NT2/D1 (cell line): ENCODE results near the gene DPEP2NB.

ENCODE experiments used
- DNase-seq: peaks from one replicate; pipeline ENCODE4 v3.0.0-alpha.2; 2011; ENCODE audit warnings: low read depth, low spot score
- H3K27me3 ChIP-seq: 2 replicates; pipeline ENCODE4 v1.6.0; 2011; ENCODE audit warnings: mild to moderate bottlenecking; ENCODE audit not compliant: insufficient read length, insufficient read depth
- H3K36me3 ChIP-seq: 2 replicates; pipeline ENCODE4 v1.6.1; 2011; ENCODE audit warnings: mild to moderate bottlenecking, low read length, mixed read lengths; ENCODE audit not compliant: insufficient read depth, insufficient read length
- H3K4me1 ChIP-seq: 2 replicates; pipeline ENCODE4 v1.5.1; 2011; ENCODE audit not compliant: insufficient read depth, insufficient read length
- H3K4me3 ChIP-seq: 2 replicates; pipeline ENCODE4 v1.5.1; 2011; ENCODE audit warnings: low read depth; ENCODE audit not compliant: insufficient read length
- H3K9ac ChIP-seq: 2 replicates; pipeline ENCODE4 v1.6.0; 2011; ENCODE audit warnings: low read depth; ENCODE audit not compliant: insufficient read length
- H3K9me3 ChIP-seq: 2 replicates; pipeline ENCODE4 v1.5.1; 2011; ENCODE audit warnings: mild to moderate bottlenecking, low read length; ENCODE audit not compliant: insufficient read depth
- SUZ12 ChIP-seq: IDR thresholded peaks from 2 replicates; pipeline ENCODE4 v1.6.1; 2011; ENCODE audit not compliant: insufficient read length, insufficient read depth; ENCODE audit errors: extremely low read depth
- YY1 ChIP-seq: IDR thresholded peaks from 2 replicates; pipeline ENCODE4 v1.6.1; 2011; ENCODE audit not compliant: insufficient read length, insufficient read depth
- ZNF274 ChIP-seq: IDR thresholded peaks from 2 replicates; pipeline ENCODE4 v1.6.1; 2011; ENCODE audit warnings: mild to moderate bottlenecking, low read depth, low read length

Gene DPEP2NB

GRCh38 chr16:67967958-67968399 lies 47.7 kb downstream of the DPEP2NB start:
- DNase-seq: no peak
- Histone ChIP-seq H3K4me3 (peak overlapping the region; percentile 82), H3K36me3 (peaks cover 44% of the 10 kb centered on the region), H3K9me3 (no peaks in the 10 kb centered on the region), H3K27me3 (no peaks in the 10 kb centered on the region), H3K9ac (peak overlapping the region; percentile 85), H3K4me1 (peaks cover 23% of the 10 kb centered on the region)
- TF ChIP-seq SUZ12: no peak
- no peak for TF ChIP-seq YY1
- no peak for TF ChIP-seq ZNF274

GRCh38 chr16:67967183-67967957 lies 48.3 kb downstream of the DPEP2NB start:
- Histone ChIP-seq H3K4me3 (peak overlapping the region; percentile 82), H3K9me3 (no peaks in the 10 kb centered on the region), H3K36me3 (peaks cover 50% of the 10 kb centered on the region), H3K4me1 (peaks cover 23% of the 10 kb centered on the region), H3K27me3 (no peaks in the 10 kb centered on the region), H3K9ac (peak overlapping the region; percentile 85)
- DNase-seq: no peak
- no peak for TF ChIP-seq ZNF274
- no peak for TF ChIP-seq YY1
- no peak for TF ChIP-seq SUZ12

DNA sequence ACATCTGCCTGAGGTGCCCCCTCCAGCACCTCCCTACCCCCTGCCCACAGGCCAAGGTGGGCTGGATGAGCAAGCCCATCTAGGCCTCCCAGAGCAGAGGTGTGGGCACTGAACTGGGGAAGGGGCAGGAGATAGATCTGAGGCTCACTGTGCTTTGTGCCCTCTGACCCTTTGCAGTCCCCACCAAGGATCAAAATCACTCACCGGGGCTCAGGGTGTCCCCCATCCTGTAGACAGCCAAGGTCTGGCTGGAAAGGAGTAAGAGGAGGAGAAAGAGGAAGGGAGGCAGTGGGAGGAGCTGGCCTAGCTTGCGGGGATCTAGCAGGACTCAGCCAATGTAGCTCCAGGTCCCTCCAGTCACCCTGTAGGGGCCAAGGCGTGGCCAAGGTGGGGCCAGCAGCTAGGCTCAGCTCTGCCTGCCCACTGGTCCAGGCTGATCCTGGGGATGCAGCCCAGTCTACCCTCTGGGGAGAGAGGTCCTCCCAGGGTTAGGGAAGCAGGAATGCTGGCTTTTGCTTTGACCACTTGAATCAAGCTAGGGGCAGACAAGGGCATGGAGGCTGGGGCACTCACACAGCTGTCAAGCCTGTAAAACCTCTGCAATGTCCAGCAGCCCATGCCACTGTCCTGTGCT lies 49.0 kb downstream of the DPEP2NB start:
- Histone ChIP-seq H3K4me3 (peak overlapping the region; percentile 82), H3K36me3 (peaks cover 58% of the 10 kb centered on the region), H3K27me3 (no peaks in the 10 kb centered on the region), H3K9ac (peak overlapping the region; percentile 54), H3K9me3 (no peaks in the 10 kb centered on the region), H3K4me1 (peaks cover 23% of the 10 kb centered on the region)
- TF ChIP-seq ZNF274: no peak
- no peak for TF ChIP-seq YY1
- no peak for TF ChIP-seq SUZ12
- DNase-seq: no peak

DNA sequence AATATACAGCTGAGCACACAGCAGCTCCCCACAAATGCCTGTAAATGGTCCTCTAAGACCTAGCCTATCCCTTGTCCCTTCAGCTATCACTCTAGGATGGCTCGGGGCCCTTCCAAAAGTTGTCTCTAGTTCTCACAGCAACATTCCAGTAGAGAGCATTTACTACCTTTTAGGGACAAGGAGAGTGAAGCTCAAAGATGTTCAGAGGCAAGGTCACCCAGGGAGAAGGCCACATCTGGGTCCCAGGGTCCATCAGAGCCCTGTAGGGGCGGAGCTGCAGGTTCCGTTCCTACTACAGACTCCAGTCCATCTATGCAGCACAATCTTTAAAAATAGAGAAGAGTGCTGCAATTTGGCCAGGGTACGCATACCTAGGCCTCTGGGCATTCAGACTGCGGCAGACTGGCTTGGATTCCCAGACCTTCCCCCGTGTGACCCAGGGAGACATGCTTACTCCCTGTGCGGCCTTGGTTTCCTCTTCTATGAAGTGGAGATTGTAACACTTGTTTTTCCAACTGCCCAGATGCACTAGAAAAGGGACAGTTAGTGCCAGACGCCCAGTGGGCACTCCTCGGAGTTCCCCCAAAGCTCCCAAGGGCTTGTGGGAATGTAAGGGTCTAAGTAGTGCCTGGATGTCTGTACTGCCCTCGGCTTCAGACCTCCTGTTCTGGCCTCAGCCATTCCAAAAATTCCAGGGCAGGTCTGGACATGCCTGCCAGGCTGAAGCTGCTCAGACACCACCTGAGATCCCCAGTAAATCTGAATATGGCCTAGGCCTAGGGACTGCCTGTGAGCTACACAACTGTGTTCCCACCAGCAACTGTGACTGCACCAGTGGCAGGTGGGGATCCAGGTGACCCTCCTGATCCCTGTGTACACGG lies 49.8 kb downstream of the DPEP2NB start:
- TF ChIP-seq YY1 (no peak), SUZ12 (no peak), ZNF274 (no peak)
- Histone ChIP-seq H3K4me1 (peaks cover 26% of the 10 kb centered on the region), H3K27me3 (no peaks in the 10 kb centered on the region), H3K9me3 (no peaks in the 10 kb centered on the region), H3K9ac (peak overlapping the region; percentile 54), H3K36me3 (peaks cover 65% of the 10 kb centered on the region), H3K4me3 (no peak overlapping the region)
- DNase-seq: no peak

DNA sequence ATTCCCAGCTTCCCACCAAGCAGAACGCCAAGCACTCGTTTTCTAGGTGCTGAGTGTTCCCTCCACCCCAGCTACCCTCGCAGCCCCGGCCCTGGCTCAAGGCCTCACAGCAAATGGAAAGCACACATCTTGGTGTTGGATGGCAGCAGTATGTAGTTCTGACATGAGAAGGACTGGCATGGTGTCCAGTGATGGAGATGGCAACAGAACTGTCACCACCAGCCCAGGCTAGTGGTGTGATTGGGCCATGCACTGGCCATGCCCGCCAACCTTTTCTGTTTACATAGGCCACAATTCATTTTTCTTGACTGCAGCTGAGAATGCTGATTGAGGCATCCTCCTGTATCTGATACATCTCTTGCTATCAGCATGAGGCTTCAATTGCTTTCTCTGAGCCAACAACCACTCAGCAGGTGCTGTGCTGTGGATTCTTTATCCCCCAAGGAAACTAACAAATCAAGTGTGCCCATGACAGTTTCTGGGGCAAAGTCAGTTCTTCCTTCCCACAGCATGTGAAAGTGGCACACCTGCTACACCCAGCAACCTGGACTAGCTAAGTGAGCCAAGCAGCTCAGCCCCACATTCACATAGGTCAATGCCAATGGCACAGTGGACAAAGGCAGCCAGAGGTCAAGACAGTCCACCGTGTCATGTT lies 51.1 kb downstream of the DPEP2NB start:
- Histone ChIP-seq H3K9ac (no peak overlapping the region), H3K4me3 (no peak overlapping the region), H3K4me1 (peaks cover 30% of the 10 kb centered on the region), H3K36me3 (peaks cover 78% of the 10 kb centered on the region), H3K27me3 (no peaks in the 10 kb centered on the region), H3K9me3 (no peaks in the 10 kb centered on the region)
- no peak for TF ChIP-seq YY1
- no peak for TF ChIP-seq ZNF274
- DNase-seq: no peak

GRCh38 chr16:67963662-67964321 lies 51.9 kb downstream of the DPEP2NB start:
- H3K36me3 ChIP-seq: peaks cover 86% of the 10 kb centered on the region
- H3K4me1 ChIP-seq: peaks cover 27% of the 10 kb centered on the region
- H3K27me3 ChIP-seq: no peaks in the 10 kb centered on the region
- H3K9me3 ChIP-seq: no peaks in the 10 kb centered on the region
- H3K9ac ChIP-seq: no peak overlapping the region
- TF ChIP-seq YY1 (no peak), ZNF274 (no peak), SUZ12 (no peak)
- H3K4me3 ChIP-seq: no peak overlapping the region
- no peak for DNase-seq
